ENCODE data around the gene GRB10. TPM values are rescaled to one million over a fixed set of nuclear protein-coding genes. Genes with fewer than 3 reads are reported as not detected.
"Not testable (repeated sequence)": the region's sequence is repeated elsewhere in the genome, so short reads cannot be mapped to it uniquely, and the experiment has no call there.

GRB10 gene
- total RNA-seq, 4 donors from 2014 or later, result 40.4 to 88.6 (median 61.1) TPM

GRCh38 chr7:50738932-50739331 lies 43.8 kb downstream of the GRB10 start:
- DNase-seq (no peak), ATAC-seq (no peak)
- no peaks in the 10 kb centered on the region for H3K36me3 ChIP-seq
- intact Hi-C loops (cut with DNase I; ENCODE audit: low total_unique reads), result no loop called here
- no peak for TF ChIP-seq CTCF (IDR thresholded peaks at IDR 0.05 in 4 of 5, conservative IDR thresholded peaks at IDR 0.05 in 1 of 5)
- no peak for TF ChIP-seq POLR2A (IDR thresholded peaks at IDR 0.05)
- in situ Hi-C loops (cut with MboI; ENCODE audit: low sequenced_read_pairs in 4 of 4), result no loop called here
- no peaks in the 10 kb centered on the region for H3K9me3 ChIP-seq
- H3K4me3 ChIP-seq, result no peak overlapping the region
- H3K27ac ChIP-seq, result no peak overlapping the region
- peaks cover 16 to 19% of the 10 kb centered on the region in 2 donors for H3K4me1 ChIP-seq
- no peaks in the 10 kb centered on the region for H3K27me3 ChIP-seq

GRCh38 chr7:50735836-50736235 lies 46.9 kb downstream of the GRB10 start:
- H3K36me3 ChIP-seq; intact Hi-C loops (cut with DNase I; ENCODE audit: low total_unique reads); in situ Hi-C loops (cut with MboI; ENCODE audit: low sequenced_read_pairs in 4 of 4); H3K27me3 ChIP-seq; H3K9me3 ChIP-seq; H3K4me3 ChIP-seq; DNase-seq; H3K27ac ChIP-seq; ATAC-seq: not testable (repeated sequence)
- peaks cover 41 to 44% of the 10 kb centered on the region in 2 donors for H3K4me1 ChIP-seq

GRCh38 chr7:50735333-50735732 lies 47.4 kb downstream of the GRB10 start:
- H3K9me3 ChIP-seq, result no peaks in the 10 kb centered on the region
- no peak overlapping the region for H3K27ac ChIP-seq
- H3K27me3 ChIP-seq, result no peaks in the 10 kb centered on the region
- peaks cover 41 to 45% of the 10 kb centered on the region in 2 donors for H3K4me1 ChIP-seq
- intact Hi-C loops (cut with DNase I; ENCODE audit: low total_unique reads) (no loop called here), in situ Hi-C loops (cut with MboI; ENCODE audit: low sequenced_read_pairs in 4 of 4) (no loop called here)
- H3K36me3 ChIP-seq, result no peaks in the 10 kb centered on the region
- TF ChIP-seq POLR2A (IDR thresholded peaks at IDR 0.05) (no peak), CTCF (IDR thresholded peaks at IDR 0.05 in 4 of 5, conservative IDR thresholded peaks at IDR 0.05 in 1 of 5) (no peak)
- ATAC-seq (no peak), DNase-seq (no peak)
- H3K4me3 ChIP-seq, result no peak overlapping the region

GRCh38 chr7:50734246-50734645 lies 48.5 kb downstream of the GRB10 start:
- intact Hi-C loops (cut with DNase I; ENCODE audit: low total_unique reads), result no loop called here
- no peaks in the 10 kb centered on the region for H3K27me3 ChIP-seq
- no peak overlapping the region for H3K4me3 ChIP-seq
- no peaks in the 10 kb centered on the region for H3K9me3 ChIP-seq
- no peaks in the 10 kb centered on the region for H3K36me3 ChIP-seq
- in situ Hi-C loops (cut with MboI; ENCODE audit: low sequenced_read_pairs in 4 of 4), result no loop called here
- TF ChIP-seq POLR2A (IDR thresholded peaks at IDR 0.05) (no peak), CTCF (IDR thresholded peaks at IDR 0.05 in 4 of 5, conservative IDR thresholded peaks at IDR 0.05 in 1 of 5) (no peak)
- H3K4me1 ChIP-seq, result peaks cover 43 to 48% of the 10 kb centered on the region in 2 donors
- no peak overlapping the region for H3K27ac ChIP-seq
- no peak for DNase-seq
- ATAC-seq, result no peak

- H3K36me3 ChIP-seq, result no peaks in the 10 kb centered on the region
- H3K27me3 ChIP-seq, result no peaks in the 10 kb centered on the region
- no peak for ATAC-seq
- H3K4me3 ChIP-seq, result no peak overlapping the region
- in situ Hi-C loops (cut with MboI; ENCODE audit: low sequenced_read_pairs in 4 of 4) (no loop called here), intact Hi-C loops (cut with DNase I; ENCODE audit: low total_unique reads) (no loop called here)
- no peaks in the 10 kb centered on the region for H3K9me3 ChIP-seq
- H3K4me1 ChIP-seq, result peaks cover 50 to 54% of the 10 kb centered on the region in 2 donors
- TF ChIP-seq CTCF (IDR thresholded peaks at IDR 0.05 in 4 of 5, conservative IDR thresholded peaks at IDR 0.05 in 1 of 5), result no peak
- no peak for TF ChIP-seq POLR2A (IDR thresholded peaks at IDR 0.05)
- DNase-seq, result no peak
- peak overlapping the region in 1 of 4 donors; percentile 13 for H3K27ac ChIP-seq
Measured at GRCh38 chr7:50733552-50733951, 49.1 kb downstream of the GRB10 start.
